Skeletal muscle tissue (tissue), 4 donors: ENCODE results near the gene CNIH1. TPM values are rescaled to one million over a fixed set of nuclear protein-coding genes. Genes with fewer than 3 reads are reported as not detected.
A peak's percentile ranks its signal among the peaks of the same experiment; 100 is the strongest.
"Not testable (repeated sequence)": the region's sequence is repeated elsewhere in the genome, so short reads cannot be mapped to it uniquely, and the experiment has no call there.

Experiments used
- H3K27ac ChIP-seq: one replicate; pipeline ENCODE4 v1.7.0; 2013; ENCODE audit warnings: mild to moderate bottlenecking, low read depth, low read length, inconsistent platforms
- H3K27me3 ChIP-seq, 3 donors: one replicate each; pipeline ENCODE4 v1.7.0; 2013; ENCODE audit warnings: low read length in 3 of 3; ENCODE audit not compliant: control insufficient read depth in 3 of 3, insufficient read depth in 3 of 3
- H3K36me3 ChIP-seq, 3 donors: one replicate each; pipeline ENCODE4 v1.7.0; 2013; ENCODE audit warnings: low read length in 3 of 3; ENCODE audit not compliant: control insufficient read depth in 3 of 3, insufficient read depth in 3 of 3
- H3K4me1 ChIP-seq, 3 donors: one replicate each; pipeline ENCODE4 v1.7.0; 2013; ENCODE audit warnings: low read length in 3 of 3, mild to moderate bottlenecking in 3 of 3; ENCODE audit not compliant: control insufficient read depth in 3 of 3, insufficient read depth in 3 of 3
- H3K4me3 ChIP-seq, 3 donors: one replicate each; pipeline ENCODE4 v1.7.0; 2013; ENCODE audit warnings: low read length in 3 of 3
- H3K9ac ChIP-seq, 3 donors: one replicate each; pipeline ENCODE4 v1.7.0; 2013; ENCODE audit warnings: low read length in 3 of 3, mild to moderate bottlenecking in 3 of 3, moderate library complexity in 2 of 3, low read depth in 1 of 3
- H3K9me3 ChIP-seq, 3 donors: one replicate each; pipeline ENCODE4 v1.7.0; 2013; ENCODE audit warnings: low read length in 3 of 3; ENCODE audit not compliant: control insufficient read depth in 3 of 3
- total RNA-seq: library from RNA; depleted of rRNA; stranded (reverse); fragments of >200 nt; gene quantifications from one replicate; pipeline ENCODE4 v1.2.3, GENCODE V29; 2014
- donor health status: Osteomylitis.

The CNIH1 gene
- total RNA-seq, 1 donor from 2014 or later: 30.8 TPM

- no peak overlapping the region for H3K27ac ChIP-seq
- H3K9me3 ChIP-seq: no peaks in the 10 kb centered on the region
- no peak overlapping the region for H3K4me3 ChIP-seq
- no peaks in the 10 kb centered on the region for H3K4me1 ChIP-seq
- H3K36me3 ChIP-seq: peaks cover 0 to 4% (median 0%) of the 10 kb centered on the region in 3 donors
- H3K9ac ChIP-seq: no peak overlapping the region
- H3K27me3 ChIP-seq: no peaks in the 10 kb centered on the region
Observed at GRCh38 chr14:54420478-54421142, 20.6 kb downstream of the CNIH1 start.

GRCh38 chr14:54411371-54411770, 29.8 kb downstream of the CNIH1 start:
- Histone ChIP-seq H3K4me1 (no peaks in the 10 kb centered on the region), H3K4me3 (no peak overlapping the region), H3K9ac (no peak overlapping the region), H3K27me3 (no peaks in the 10 kb centered on the region), H3K36me3 (no peaks in the 10 kb centered on the region), H3K27ac (no peak overlapping the region), H3K9me3 (no peaks in the 10 kb centered on the region)

GRCh38 chr14:54410215-54410614, 31.0 kb downstream of the CNIH1 start:
- no peaks in the 10 kb centered on the region for H3K36me3 ChIP-seq
- H3K27ac ChIP-seq: no peak overlapping the region
- no peaks in the 10 kb centered on the region for H3K27me3 ChIP-seq
- no peak overlapping the region for H3K9ac ChIP-seq
- H3K4me3 ChIP-seq: no peak overlapping the region
- H3K4me1 ChIP-seq: no peaks in the 10 kb centered on the region
- H3K9me3 ChIP-seq: no peaks in the 10 kb centered on the region

- not testable (repeated sequence) for H3K27ac ChIP-seq, H3K4me1 ChIP-seq, H3K27me3 ChIP-seq, H3K9ac ChIP-seq, H3K9me3 ChIP-seq, H3K4me3 ChIP-seq, H3K36me3 ChIP-seq
Observed at GRCh38 chr14:54403401-54404005, 37.7 kb downstream of the CNIH1 start.

GRCh38 chr14:54399560-54399959, 41.6 kb downstream of the CNIH1 start:
- peaks cover 7 to 19% (median 8%) of the 10 kb centered on the region in 3 donors for H3K4me1 ChIP-seq
- H3K9ac ChIP-seq: no peak overlapping the region
- no peak overlapping the region for H3K4me3 ChIP-seq
- H3K36me3 ChIP-seq: no peaks in the 10 kb centered on the region
- no peaks in the 10 kb centered on the region for H3K27me3 ChIP-seq
- no peaks in the 10 kb centered on the region for H3K9me3 ChIP-seq
- no peak overlapping the region for H3K27ac ChIP-seq

- Histone ChIP-seq H3K4me3 (peak within 1 kb of the TSS; percentile 80 to 95 (median 93)), H3K9me3 (no peaks in the 10 kb centered on the region), H3K27ac (no peak within 1 kb of the TSS), H3K27me3 (no peaks in the 10 kb centered on the region), H3K9ac (peak within 1 kb of the TSS; percentile 74 to 85 (median 80)), H3K4me1 (peaks cover 7 to 19% (median 8%) of the 10 kb centered on the region in 3 donors), H3K36me3 (no peaks in the 10 kb centered on the region)
Observed at GRCh38 chr14:54396493-54397335, 44.5 kb downstream of the CNIH1 start, which contains the start of gene CDKN3. TSS of gene CDKN3 (plus strand) at chr14:54397007. CDS start at chr14:54397069, 62 bp downstream.

- no peaks in the 10 kb centered on the region for H3K36me3 ChIP-seq
- peak overlapping the region; percentile 61 to 70 (median 68) for H3K9ac ChIP-seq
- peak overlapping the region; percentile 78 to 95 (median 80) for H3K4me3 ChIP-seq
- H3K27ac ChIP-seq: no peak overlapping the region
- no peaks in the 10 kb centered on the region for H3K9me3 ChIP-seq
- H3K4me1 ChIP-seq: peaks cover 7 to 19% (median 8%) of the 10 kb centered on the region in 3 donors
- peaks cover 0 to 2% (median 0%) of the 10 kb centered on the region in 3 donors for H3K27me3 ChIP-seq
Observed at GRCh38 chr14:54396183-54396492, 45.0 kb downstream of the CNIH1 start.

GRCh38 chr14:54395716-54396115, 45.5 kb downstream of the CNIH1 start:
- Histone ChIP-seq H3K9me3 (no peaks in the 10 kb centered on the region), H3K27ac (no peak overlapping the region), H3K9ac (no peak overlapping the region), H3K27me3 (peaks cover 0 to 4% (median 0%) of the 10 kb centered on the region in 3 donors), H3K36me3 (no peaks in the 10 kb centered on the region), H3K4me3 (no peak overlapping the region), H3K4me1 (peaks cover 7 to 19% (median 8%) of the 10 kb centered on the region in 3 donors)

- H3K27ac ChIP-seq: no peak overlapping the region
- H3K36me3 ChIP-seq: no peaks in the 10 kb centered on the region
- peaks cover 7 to 19% (median 8%) of the 10 kb centered on the region in 3 donors for H3K4me1 ChIP-seq
- no peak overlapping the region for H3K9ac ChIP-seq
- H3K4me3 ChIP-seq: no peak overlapping the region
- H3K9me3 ChIP-seq: no peaks in the 10 kb centered on the region
- peaks cover 0 to 4% (median 0%) of the 10 kb centered on the region in 3 donors for H3K27me3 ChIP-seq
Observed at GRCh38 chr14:54395284-54395683, 45.9 kb downstream of the CNIH1 start.

GRCh38 chr14:54394596-54394995, 46.6 kb downstream of the CNIH1 start:
- H3K9me3 ChIP-seq: no peaks in the 10 kb centered on the region
- H3K9ac ChIP-seq: no peak overlapping the region
- no peaks in the 10 kb centered on the region for H3K36me3 ChIP-seq
- no peak overlapping the region for H3K4me3 ChIP-seq
- H3K27ac ChIP-seq: no peak overlapping the region
- H3K4me1 ChIP-seq: peaks cover 7 to 19% (median 8%) of the 10 kb centered on the region in 3 donors
- peaks cover 0 to 4% (median 0%) of the 10 kb centered on the region in 3 donors for H3K27me3 ChIP-seq
